GM18498 (cell line): ENCODE data around the gene PI4K2A.

Experiments
- ATAC-seq: cut with Tn5 transposase; IDR thresholded peaks from one replicate; pipeline ENCODE4 v1.9.1; 2021; ENCODE audit warnings: mild to moderate bottlenecking, moderate library complexity; ENCODE audit not compliant: unreplicated experiment

PI4K2A gene

GRCh38 chr10:97640174-97640867 lies at the start of gene PI4K2A:
Gene PI4K2A, plus strand, starts transcription at chr10:97640671. Its CDS starts 72 bp downstream, at chr10:97640743.
- peak; percentile 99 for ATAC-seq

GRCh38 chr10:97590748-97591495 lies 49.5 kb upstream of the PI4K2A start:
- ATAC-seq, result no peak

GRCh38 chr10:97593421-97593820 lies 47.0 kb upstream of the PI4K2A start:
- ATAC-seq, result no peak

GRCh38 chr10:97596101-97597082 lies 44.1 kb upstream of the PI4K2A start:
- no peak for ATAC-seq

GRCh38 chr10:97597778-97598177 lies 42.7 kb upstream of the PI4K2A start:
- no peak for ATAC-seq

GRCh38 chr10:97598407-97599271 lies 41.8 kb upstream of the PI4K2A start:
- ATAC-seq, result no peak

- no peak for ATAC-seq
Measured at GRCh38 chr10:97599272-97599619, 41.2 kb upstream of the PI4K2A start.

GRCh38 chr10:97600616-97601015 lies 39.9 kb upstream of the PI4K2A start:
- ATAC-seq, result no peak

- no peak for ATAC-seq
Measured at GRCh38 chr10:97601268-97602215, 38.9 kb upstream of the PI4K2A start.

- no peak for ATAC-seq
Measured at GRCh38 chr10:97607095-97607636, 33.3 kb upstream of the PI4K2A start.

- no peak for ATAC-seq
Measured at GRCh38 chr10:97608991-97609561, 31.4 kb upstream of the PI4K2A start.

- ATAC-seq, result no peak
Measured at GRCh38 chr10:97611473-97611872, 29.0 kb upstream of the PI4K2A start.

- no peak for ATAC-seq
Measured at GRCh38 chr10:97612386-97612785, 28.1 kb upstream of the PI4K2A start.

GRCh38 chr10:97618285-97618684 lies 22.2 kb upstream of the PI4K2A start:
- ATAC-seq, result no peak

- ATAC-seq, result no peak
Measured at GRCh38 chr10:97618733-97619132, 21.7 kb upstream of the PI4K2A start.

- no peak for ATAC-seq
Measured at GRCh38 chr10:97623277-97623676, 17.2 kb upstream of the PI4K2A start.

- ATAC-seq, result no peak
Measured at GRCh38 chr10:97627731-97628130, 12.7 kb upstream of the PI4K2A start.

GRCh38 chr10:97628228-97628627 lies 12.2 kb upstream of the PI4K2A start:
- ATAC-seq, result no peak

GRCh38 chr10:97629289-97629688 lies 11.2 kb upstream of the PI4K2A start:
- no peak for ATAC-seq
